H9 (cell line): Measurements from ENCODE around the gene UTP20. TPM values are rescaled to one million over a fixed set of nuclear protein-coding genes. Genes with fewer than 3 reads are reported as not detected.

Source experiments
- DNase-seq: peaks from one replicate; pipeline ENCODE4 v3.0.0-alpha.2; 2017
- H2AFZ ChIP-seq: one replicate; pipeline ENCODE4 v1.6.1; 2013; ENCODE audit warnings: mild to moderate bottlenecking, low read length, control low read depth, moderate library complexity
- H2AK5ac ChIP-seq: 2 replicates; pipeline ENCODE4 v1.6.1; 2013; ENCODE audit warnings: low read length, control low read depth, mixed read lengths; ENCODE audit not compliant: insufficient read length
- H2BK120ac ChIP-seq: one replicate; pipeline ENCODE4 v1.6.1; 2013; ENCODE audit warnings: low read depth, mild to moderate bottlenecking, low read length, control low read depth, inconsistent platforms; ENCODE audit not compliant: poor library complexity, severe bottlenecking
- H2BK12ac ChIP-seq: 2 replicates; pipeline ENCODE4 v1.6.1; 2013; ENCODE audit warnings: low read length, control low read depth, mixed read lengths, low read depth; ENCODE audit not compliant: insufficient read length
- H2BK15ac ChIP-seq: 2 replicates; pipeline ENCODE4 v1.6.1; 2013; ENCODE audit warnings: low read depth, low read length, control low read depth
- H2BK20ac ChIP-seq: one replicate; pipeline ENCODE4 v1.6.1; 2013; ENCODE audit warnings: low read depth, mild to moderate bottlenecking, low read length, control low read depth, inconsistent platforms; ENCODE audit not compliant: poor library complexity, severe bottlenecking
- H2BK5ac ChIP-seq: 2 replicates; pipeline ENCODE4 v1.6.1; 2013; ENCODE audit warnings: low read length, control low read depth, mixed read lengths; ENCODE audit not compliant: insufficient read length
- H3K14ac ChIP-seq: 2 replicates; pipeline ENCODE4 v1.6.1; 2013; ENCODE audit warnings: low read length, control low read depth; ENCODE audit not compliant: insufficient read depth
- H3K18ac ChIP-seq: 2 replicates; pipeline ENCODE4 v1.6.1; 2013; ENCODE audit warnings: low read depth, mild to moderate bottlenecking, mixed read lengths, low read length, control low read depth; ENCODE audit not compliant: insufficient read length
- H3K23ac ChIP-seq: 2 replicates; pipeline ENCODE4 v1.6.1; 2013; ENCODE audit warnings: low read length, control low read depth, mixed read lengths, low read depth; ENCODE audit not compliant: insufficient read length
- H3K23me2 ChIP-seq: 2 replicates; pipeline ENCODE4 v1.6.1; 2013; ENCODE audit warnings: low read depth, mild to moderate bottlenecking, mixed read lengths, low read length, control low read depth; ENCODE audit not compliant: insufficient read length, poor library complexity, severe bottlenecking
- H3K27ac ChIP-seq: 2 replicates; pipeline ENCODE4 v1.5.1; 2013; ENCODE audit warnings: low read length, control low read depth, mixed read lengths, low read depth; ENCODE audit not compliant: insufficient read length
- H3K27me3 ChIP-seq: 2 replicates; pipeline ENCODE4 v1.6.1; 2013; ENCODE audit warnings: low read length, control low read depth, inconsistent platforms; ENCODE audit not compliant: insufficient read depth
- H3K4ac ChIP-seq: 2 replicates; pipeline ENCODE4 v1.6.1; 2013; ENCODE audit warnings: low read depth, mild to moderate bottlenecking, control low read depth, inconsistent platforms, low read length, moderate library complexity
- H3K4me1 ChIP-seq: 2 replicates; pipeline ENCODE4 v1.6.1; 2013; ENCODE audit warnings: low read length, control low read depth, inconsistent platforms; ENCODE audit not compliant: insufficient read depth
- H3K4me2 ChIP-seq: 2 replicates; pipeline ENCODE4 v1.6.1; 2013; ENCODE audit warnings: low read length, control low read depth, mixed read lengths; ENCODE audit not compliant: insufficient read length, insufficient read depth
- H3K56ac ChIP-seq: 2 replicates; pipeline ENCODE4 v1.6.1; 2013; ENCODE audit warnings: low read depth, mild to moderate bottlenecking, mixed read lengths, low read length, control low read depth; ENCODE audit not compliant: insufficient read length
- H3K79me1 ChIP-seq: 2 replicates; pipeline ENCODE4 v1.6.1; 2013; ENCODE audit warnings: low read depth, mild to moderate bottlenecking, moderate library complexity, low read length, control low read depth, inconsistent platforms; ENCODE audit not compliant: insufficient read depth, poor library complexity, severe bottlenecking
- H3K79me2 ChIP-seq: 2 replicates; pipeline ENCODE4 v1.6.1; 2013; ENCODE audit warnings: low read length, control low read depth, inconsistent platforms; ENCODE audit not compliant: insufficient read depth
- H3K9ac ChIP-seq: 2 replicates; pipeline ENCODE4 v1.6.1; 2013; ENCODE audit warnings: low read length, control low read depth, mixed read lengths; ENCODE audit not compliant: insufficient read length; ENCODE audit errors: extremely low read depth
- H3K9me3 ChIP-seq: one replicate; pipeline ENCODE4 v1.6.1; 2013; ENCODE audit warnings: low read depth, low read length, inconsistent platforms; ENCODE audit not compliant: control insufficient read depth
- H3T11ph ChIP-seq: one replicate; pipeline ENCODE4 v1.6.1; 2013; ENCODE audit warnings: mild to moderate bottlenecking, low read length, control low read depth, inconsistent platforms
- H4K20me1 ChIP-seq: one replicate; pipeline ENCODE4 v1.6.1; 2013; ENCODE audit not compliant: control insufficient read depth, insufficient read length, insufficient read depth
- H4K5ac ChIP-seq: 2 replicates; pipeline ENCODE4 v1.6.1; 2013; ENCODE audit warnings: low read depth, mild to moderate bottlenecking, mixed read lengths, low read length, control low read depth; ENCODE audit not compliant: insufficient read length
- H4K8ac ChIP-seq: replicated peaks from 2 replicates; pipeline ENCODE4 v1.6.1; 2013; ENCODE audit warnings: low read length, control low read depth, mixed read lengths, low read depth; ENCODE audit not compliant: insufficient read length
- H4K91ac ChIP-seq: 2 replicates; pipeline ENCODE4 v1.6.1; 2013; ENCODE audit warnings: low read depth, mild to moderate bottlenecking, moderate library complexity, mixed read lengths, low read length, control low read depth; ENCODE audit not compliant: insufficient read length
- H3K27ac Mint-ChIP-seq, 3 experiments: 2 replicates in 2 of 3; 3 replicates in 1 of 3; pipeline ENCODE4 v1.8.0; 2020 to 2021; ENCODE audit warnings: mixed read lengths in 3 of 3, mild to moderate bottlenecking in 1 of 3, moderate library complexity in 1 of 3
- H3K27me3 Mint-ChIP-seq: 2 replicates; pipeline ENCODE4 v1.8.0; 2021; ENCODE audit warnings: low read depth, mild to moderate bottlenecking, moderate library complexity, mixed read lengths
- H3K36me3 Mint-ChIP-seq, 3 experiments: 2 replicates in 2 of 3; 3 replicates in 1 of 3; pipeline ENCODE4 v1.8.0; 2020 to 2021; ENCODE audit warnings: low read depth in 3 of 3, mixed read lengths in 3 of 3; ENCODE audit not compliant: insufficient read depth in 1 of 3
- H3K4me1 Mint-ChIP-seq, 2 experiments: 2 replicates each; pipeline ENCODE4 v1.8.0; 2020; ENCODE audit warnings: mixed read lengths in 2 of 2
- H3K4me3 Mint-ChIP-seq, 2 experiments: 2 replicates in 1 of 2; 3 replicates in 1 of 2; pipeline ENCODE4 v1.8.0; 2020 to 2021; ENCODE audit warnings: mild to moderate bottlenecking in 2 of 2, mixed read lengths in 2 of 2, moderate library complexity in 1 of 2
- H3K9me3 Mint-ChIP-seq, 2 experiments: 2 replicates in 1 of 2; 3 replicates in 1 of 2; pipeline ENCODE4 v1.8.0; 2020; ENCODE audit warnings: mild to moderate bottlenecking in 2 of 2, mixed read lengths in 2 of 2, moderate library complexity in 1 of 2
- CTCF ChIP-seq: fragments of 200-600 bp; sonication (generic); conservative IDR thresholded peaks from 3 replicates; pipeline ENCODE4 v1.8.0; 2021; ENCODE audit warnings: antibody characterized with exemption, mild to moderate bottlenecking
- WGBS: extraction: QIAGEN DNeasy Blood & Tissue Kit; methylation state at CpG from one replicate; pipeline ENCODE4 v1.1.7; 2013; ENCODE audit warnings: missing lambda C conversion rate, low lambda C conversion rate, mixed read lengths; ENCODE audit not compliant: insufficient read length; ENCODE audit errors: extremely low coverage; 5-methylcytosine and 5-hydroxymethylcytosine counted together
- total RNA-seq: library from RNA; stranded (reverse); gene quantifications from 2 replicates; pipeline ENCODE4 v1.2.1, GENCODE V29; 2021

Gene UTP20
- total RNA-seq, 1 experiment from 2014 or later = 38.3 TPM

GRCh38 chr12:101356794-101357193 is 76.9 kb downstream of the UTP20 start:
- Mint-ChIP-seq H3K36me3 (peaks cover 10 to 72% (median 49%) of the 10 kb centered on the region in 3 experiments; a peak in 6 of 7 replicates), H3K4me1 (no peaks in the 10 kb centered on the region)

More at GRCh38 chr12:101356794-101357193, 76.9 kb downstream of the UTP20 start:
- no peaks in the 10 kb centered on the region for H3K23me2 ChIP-seq
- H3K9me3 ChIP-seq = no peaks in the 10 kb centered on the region
- no peak overlapping the region for H3K14ac ChIP-seq
- no peak overlapping the region for H3K18ac ChIP-seq
- H3K27ac ChIP-seq = no peak overlapping the region
- no peak overlapping the region for H2AK5ac ChIP-seq
- Mint-ChIP-seq H3K9me3 (no peaks in the 10 kb centered on the region), H3K27ac (no peak overlapping the region), H3K27me3 (no peaks in the 10 kb centered on the region), H3K4me3 (no peak overlapping the region)
- no peak overlapping the region for H2BK12ac ChIP-seq
- H2BK120ac ChIP-seq = no peak overlapping the region
- no CpG with 5 or more reads among the region's 5 CpGs for WGBS
- H3K23ac ChIP-seq = no peak overlapping the region
- no peak overlapping the region for H4K91ac ChIP-seq
- H4K20me1 ChIP-seq = no peaks in the 10 kb centered on the region
- H4K5ac ChIP-seq = no peak overlapping the region
- H2BK5ac ChIP-seq = no peak overlapping the region
- H2BK15ac ChIP-seq = no peak overlapping the region
- no peak overlapping the region for H2BK20ac ChIP-seq
- H3T11ph ChIP-seq = no peak overlapping the region
- H3K79me2 ChIP-seq = no peaks in the 10 kb centered on the region
- no peak overlapping the region for H3K9ac ChIP-seq
- H3K27me3 ChIP-seq = no peaks in the 10 kb centered on the region
- no peak for DNase-seq
- no peaks in the 10 kb centered on the region for H3K4me1 ChIP-seq
- no peak overlapping the region for H3K4ac ChIP-seq
- no peaks in the 10 kb centered on the region for H3K79me1 ChIP-seq
- H3K4me2 ChIP-seq = no peak overlapping the region
- H3K56ac ChIP-seq = no peak overlapping the region
- no peak overlapping the region for H2AFZ ChIP-seq
- no peak overlapping the region for H4K8ac ChIP-seq
- no peak for TF ChIP-seq CTCF
